ENCODE results near the gene TUBGCP5. TPM values are rescaled to one million over a fixed set of nuclear protein-coding genes. Genes with fewer than 3 reads are reported as not detected.
"Not testable (repeated sequence)": the region's sequence is repeated elsewhere in the genome, so short reads cannot be mapped to it uniquely, and the experiment has no call there.

The TUBGCP5 gene
- total RNA-seq, 1 experiment from 2014 or later = 10.7 TPM

- POLR2A ChIA-PET (ENCODE audit: unreplicated experiment); H3K4me3 ChIP-seq; H3F3A ChIP-seq (ENCODE audit: insufficient read depth, low read depth); CTCF ChIA-PET; H3K36me3 ChIP-seq (ENCODE audit: low read depth); H3K27me3 ChIP-seq (ENCODE audit: insufficient read depth, low read depth); H4K20me1 ChIP-seq (ENCODE audit: insufficient read depth); H3K4me2 ChIP-seq; H2AFZ ChIP-seq; intact Hi-C loops (cut with micrococcal nuclease; ENCODE audit: unreplicated experiment); H3K9me3 ChIP-seq (ENCODE audit: insufficient read depth, low read depth); H3K27ac ChIP-seq; H3K79me2 ChIP-seq (ENCODE audit: low read depth); DNase-seq; H3K4me1 ChIP-seq (replicated peaks; ENCODE audit: insufficient read depth); H3K9me2 ChIP-seq (ENCODE audit: insufficient read depth); BruUV-seq (replicated peaks): not testable (repeated sequence)
These were observed 4.2 kb upstream of the TUBGCP5 start for GRCh38 chr15:23043535-23043934.

- H3K4me3 ChIP-seq; BruUV-seq (replicated peaks); H3K4me1 ChIP-seq (replicated peaks; ENCODE audit: insufficient read depth); H3K27ac ChIP-seq; CTCF ChIA-PET; H3K27me3 ChIP-seq (ENCODE audit: insufficient read depth, low read depth); H3F3A ChIP-seq (ENCODE audit: insufficient read depth, low read depth); H3K36me3 ChIP-seq (ENCODE audit: low read depth); H2AFZ ChIP-seq; H3K4me2 ChIP-seq; H4K20me1 ChIP-seq (ENCODE audit: insufficient read depth); H3K9me3 ChIP-seq (ENCODE audit: insufficient read depth, low read depth); intact Hi-C loops (cut with micrococcal nuclease; ENCODE audit: unreplicated experiment); POLR2A ChIA-PET (ENCODE audit: unreplicated experiment); DNase-seq; H3K9me2 ChIP-seq (ENCODE audit: insufficient read depth): not testable (repeated sequence)
- H3K79me2 ChIP-seq (ENCODE audit: low read depth) = peaks cover 16% of the 10 kb centered on the region
These were observed 2.4 kb upstream of the TUBGCP5 start for GRCh38 chr15:23041736-23042135.

GRCh38 chr15:23039917-23040281 is 530 bp upstream of the TUBGCP5 start:
- Histone ChIP-seq H3K4me3 (peak overlapping the region; percentile 70), H3K27me3 (ENCODE audit: insufficient read depth, low read depth) (no peaks in the 10 kb centered on the region), H3F3A (ENCODE audit: insufficient read depth, low read depth) (0 out of 2 replicates have a peak, but pooled peaks cover 2% of the 10 kb centered on the region), H3K4me2 (peak overlapping the region; percentile 97), H3K9me3 (ENCODE audit: insufficient read depth, low read depth) (no peaks in the 10 kb centered on the region), H3K79me2 (ENCODE audit: low read depth) (peaks cover 16% of the 10 kb centered on the region), H3K36me3 (ENCODE audit: low read depth) (peaks cover 4% of the 10 kb centered on the region; the same call in 1 of the 2 replicates), H4K20me1 (ENCODE audit: insufficient read depth) (no peaks in the 10 kb centered on the region), H3K4me1 (replicated peaks; ENCODE audit: insufficient read depth) (peaks cover 9% of the 10 kb centered on the region), H3K9me2 (ENCODE audit: insufficient read depth) (no peaks in the 10 kb centered on the region), H2AFZ (peak overlapping the region; percentile 97), H3K27ac (no peak overlapping the region)
- CTCF ChIA-PET = no interaction called here
- POLR2A ChIA-PET (ENCODE audit: unreplicated experiment) = interaction anchor here (0.6 to 0.7 kb wide), 2 partner anchors 61 to 76 kb away, joined by 4 to 10 read pairs; no protein-coding TSS in a partner anchor
- no peak for DNase-seq
- TF ChIP-seq CTCF (conservative IDR thresholded peaks at IDR 0.05) = no peak
- TF ChIP-seq EZH2 (IDR thresholded peaks at IDR 0.05; ENCODE audit: low read depth) = no peak
- intact Hi-C loops (cut with micrococcal nuclease; ENCODE audit: unreplicated experiment) = loop anchor here (1.0 to 5.0 kb wide), 3 partner anchors 59 to 427 kb away; partner anchors contain the start of genes CYFIP1 and NIPA2
- BruUV-seq (replicated peaks) = TSS peak; percentile 100

- Histone ChIP-seq H3K27me3 (ENCODE audit: insufficient read depth, low read depth) (no peaks in the 10 kb centered on the region), H3K4me1 (replicated peaks; ENCODE audit: insufficient read depth) (peaks cover 9% of the 10 kb centered on the region), H3K9me3 (ENCODE audit: insufficient read depth, low read depth) (no peaks in the 10 kb centered on the region), H4K20me1 (ENCODE audit: insufficient read depth) (no peaks in the 10 kb centered on the region), H3K27ac (peak overlapping the region; percentile 19; the same call in 1 of the 2 replicates), H3K9me2 (ENCODE audit: insufficient read depth) (no peaks in the 10 kb centered on the region), H3K36me3 (ENCODE audit: low read depth) (peaks cover 4% of the 10 kb centered on the region; the same call in 1 of the 2 replicates), H2AFZ (peak overlapping the region; percentile 97), H3K4me2 (peak overlapping the region; percentile 90), H3K79me2 (ENCODE audit: low read depth) (peaks cover 16% of the 10 kb centered on the region), H3F3A (ENCODE audit: insufficient read depth, low read depth) (0 out of 2 replicates have a peak, but pooled peaks cover 2% of the 10 kb centered on the region), H3K4me3 (peak overlapping the region; percentile 70)
- no TSS peak for BruUV-seq (replicated peaks)
- no peak for TF ChIP-seq EZH2 (IDR thresholded peaks at IDR 0.05; ENCODE audit: low read depth)
- POLR2A ChIA-PET (ENCODE audit: unreplicated experiment) = interaction anchor here (0.6 kb wide), 1 partner anchor 58 kb away, joined by 3 read pairs; no protein-coding TSS in a partner anchor
- CTCF ChIA-PET = no interaction called here
- intact Hi-C loops (cut with micrococcal nuclease; ENCODE audit: unreplicated experiment) = loop anchor here (1.0 to 5.0 kb wide), 3 partner anchors 58 to 429 kb away; partner anchors contain the start of genes CYFIP1 and NIPA2
- peak in 1 of 2 experiments; percentile 36 for DNase-seq
These were observed 635 bp downstream of the TUBGCP5 start for GRCh38 chr15:23038726-23039142.
